ENCODE measurements around the gene CPZ. TPM values are rescaled to one million over a fixed set of nuclear protein-coding genes. Genes with fewer than 3 reads are reported as not detected.

CPZ gene
- total and polyA plus RNA-seq, 2 donors (not counting 1 experiment from before 2014, with no cell fraction given) = not detected

DNA sequence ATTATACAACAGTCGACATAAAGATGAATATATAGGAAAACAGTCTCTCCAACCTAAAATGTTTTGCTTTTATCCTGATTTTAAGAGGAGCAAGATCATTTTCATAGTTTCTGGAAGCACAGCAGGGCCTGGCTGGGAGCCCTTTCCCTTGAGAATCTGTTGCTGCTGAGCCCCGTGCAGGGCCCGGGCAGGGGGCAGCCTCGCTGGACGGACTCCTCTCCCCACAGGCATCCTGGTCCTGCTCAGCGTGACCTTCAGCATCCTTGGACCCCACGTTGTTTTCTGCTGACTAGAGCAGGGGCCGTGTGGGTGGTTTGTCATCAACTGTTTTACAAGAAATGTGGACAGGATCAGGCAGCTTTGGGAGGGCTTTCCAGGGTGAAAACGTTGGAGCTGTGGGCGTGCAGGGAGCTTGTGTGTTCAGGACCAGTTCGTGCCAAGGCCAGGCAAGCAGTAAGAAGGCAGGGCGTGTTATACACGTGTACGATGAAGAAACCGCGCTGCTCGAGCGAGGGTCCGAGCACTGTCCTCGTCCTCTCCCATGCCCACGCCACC is 25.0 kb downstream of the CPZ start:
- no peak for ATAC-seq (ENCODE audit: low read depth)
- H3K27me3 Mint-ChIP-seq = no peaks in the 10 kb centered on the region
- CTCF ChIA-PET = no interaction called here

DNA sequence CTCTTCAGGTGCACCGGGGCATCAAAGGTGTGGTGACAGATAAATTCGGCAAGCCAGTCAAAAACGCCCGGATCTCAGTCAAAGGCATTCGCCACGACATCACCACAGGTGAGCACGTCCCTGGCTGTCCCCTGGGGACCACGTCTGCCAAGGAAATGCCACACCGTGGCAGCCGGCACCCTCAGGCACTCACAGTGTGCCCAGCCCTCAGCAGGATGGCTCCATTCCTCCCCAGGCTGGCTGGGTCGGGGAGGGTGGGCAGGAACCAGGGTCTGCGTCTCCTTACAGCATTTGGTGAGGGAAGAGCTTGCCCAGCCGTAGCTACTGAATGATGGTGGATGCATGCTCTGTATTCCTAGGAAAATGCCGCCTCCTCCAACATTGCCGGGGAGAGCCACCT is 25.9 kb downstream of the CPZ start:
- Mint-ChIP-seq H3K9me3 (ENCODE audit: insufficient read depth) (no peaks in the 10 kb centered on the region), H3K4me1 (no peaks in the 10 kb centered on the region), H3K27me3 (no peaks in the 10 kb centered on the region), H3K4me3 (no peak overlapping the region), H3K27ac (no peak overlapping the region)
- Histone ChIP-seq H3K79me2 (ENCODE audit: control insufficient read depth, insufficient read depth, low read length) (no peaks in the 10 kb centered on the region), H3K9ac (ENCODE audit: low read length) (no peak overlapping the region), H3K4me3 (ENCODE audit: control extremely low read depth in 1 of 5, extremely low read depth in 1 of 5, insufficient read depth in 1 of 5, low read depth in 2 of 5, low read length in 4 of 5) (no peak overlapping the region), H3K27ac (ENCODE audit: low read length in 2 of 2) (no peak overlapping the region), H3K9me3 (ENCODE audit: control extremely low read depth in 1 of 3, control insufficient read depth in 2 of 3, insufficient read depth in 1 of 3, low read length in 2 of 3) (no peaks in the 10 kb centered on the region), H3K36me3 (replicated peaks in 1 of 2; ENCODE audit: control extremely low read depth in 1 of 2, control insufficient read depth in 1 of 2, extremely low read depth in 1 of 2, insufficient read depth in 2 of 2, low read length in 1 of 2) (no peaks in the 10 kb centered on the region), H3K4me2 (replicated peaks; ENCODE audit: low read depth, low read length, poor library complexity, severe bottlenecking) (no peak overlapping the region), H4K20me1 (ENCODE audit: control insufficient read depth, insufficient read depth, low read length, poor library complexity, severe bottlenecking) (no peaks in the 10 kb centered on the region), H3K27me3 (replicated peaks in 1 of 4; ENCODE audit: control extremely low read depth in 1 of 4, control insufficient read depth in 3 of 4, insufficient read depth in 4 of 4, low read length in 3 of 4) (no peaks in the 10 kb centered on the region), H2AFZ (ENCODE audit: insufficient read depth, low read depth, low read length, poor library complexity, severe bottlenecking) (no peak overlapping the region), H3K4me1 (ENCODE audit: control insufficient read depth in 2 of 2, insufficient read depth in 2 of 2, low read length in 2 of 2) (no peaks in the 10 kb centered on the region)
- POLR2A ChIA-PET = no interaction called here
- 85% methylated on average over 14 of the region's 15 CpGs for WGBS (ENCODE audit: insufficient coverage)
- TF ChIP-seq, protein P1, sequence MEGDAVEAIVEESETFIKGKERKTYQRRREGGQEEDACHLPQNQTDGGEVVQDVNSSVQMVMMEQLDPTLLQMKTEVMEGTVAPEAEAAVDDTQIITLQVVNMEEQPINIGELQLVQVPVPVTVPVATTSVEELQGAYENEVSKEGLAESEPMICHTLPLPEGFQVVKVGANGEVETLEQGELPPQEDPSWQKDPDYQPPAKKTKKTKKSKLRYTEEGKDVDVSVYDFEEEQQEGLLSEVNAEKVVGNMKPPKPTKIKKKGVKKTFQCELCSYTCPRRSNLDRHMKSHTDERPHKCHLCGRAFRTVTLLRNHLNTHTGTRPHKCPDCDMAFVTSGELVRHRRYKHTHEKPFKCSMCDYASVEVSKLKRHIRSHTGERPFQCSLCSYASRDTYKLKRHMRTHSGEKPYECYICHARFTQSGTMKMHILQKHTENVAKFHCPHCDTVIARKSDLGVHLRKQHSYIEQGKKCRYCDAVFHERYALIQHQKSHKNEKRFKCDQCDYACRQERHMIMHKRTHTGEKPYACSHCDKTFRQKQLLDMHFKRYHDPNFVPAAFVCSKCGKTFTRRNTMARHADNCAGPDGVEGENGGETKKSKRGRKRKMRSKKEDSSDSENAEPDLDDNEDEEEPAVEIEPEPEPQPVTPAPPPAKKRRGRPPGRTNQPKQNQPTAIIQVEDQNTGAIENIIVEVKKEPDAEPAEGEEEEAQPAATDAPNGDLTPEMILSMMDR (IDR thresholded peaks at IDR 0.05) = no peak
- TF ChIP-seq EZH2 (IDR thresholded peaks at IDR 0.05; ENCODE audit: borderline replicate concordance, insufficient read depth, low read depth, low read length, poor library complexity, severe bottlenecking) = no peak
- DNase-seq (no peak), ATAC-seq (ENCODE audit: low read depth) (no peak)
- CTCF ChIA-PET = no interaction called here
- intact Hi-C loops (cut with micrococcal nuclease) = no loop called here

More for the DNA sequence above, 25.0 kb downstream of the CPZ start:
- no peak for DNase-seq
- POLR2A ChIA-PET = no interaction called here
- no peak overlapping the region for H3K4me2 ChIP-seq (replicated peaks; ENCODE audit: low read depth, low read length, poor library complexity, severe bottlenecking)
- H3K9me3 ChIP-seq (ENCODE audit: control extremely low read depth in 1 of 3, control insufficient read depth in 2 of 3, insufficient read depth in 1 of 3, low read length in 2 of 3) = no peaks in the 10 kb centered on the region
- intact Hi-C loops (cut with micrococcal nuclease) = no loop called here
- no peak for TF ChIP-seq EZH2 (IDR thresholded peaks at IDR 0.05; ENCODE audit: borderline replicate concordance, insufficient read depth, low read depth, low read length, poor library complexity, severe bottlenecking)
- TF ChIP-seq, protein P1 (IDR thresholded peaks at IDR 0.05) = no peak
- no peaks in the 10 kb centered on the region for H3K9me3 Mint-ChIP-seq (ENCODE audit: insufficient read depth)
- H2AFZ ChIP-seq (ENCODE audit: insufficient read depth, low read depth, low read length, poor library complexity, severe bottlenecking) = no peak overlapping the region
- no peak overlapping the region for H3K9ac ChIP-seq (ENCODE audit: low read length)
- H3K27ac ChIP-seq (ENCODE audit: low read length in 2 of 2) = no peak overlapping the region
- H4K20me1 ChIP-seq (ENCODE audit: control insufficient read depth, insufficient read depth, low read length, poor library complexity, severe bottlenecking) = no peaks in the 10 kb centered on the region
- no peak overlapping the region for H3K4me3 ChIP-seq (ENCODE audit: control extremely low read depth in 1 of 5, extremely low read depth in 1 of 5, insufficient read depth in 1 of 5, low read depth in 2 of 5, low read length in 4 of 5)
- H3K4me1 ChIP-seq (ENCODE audit: control insufficient read depth in 2 of 2, insufficient read depth in 2 of 2, low read length in 2 of 2) = no peaks in the 10 kb centered on the region
- no peaks in the 10 kb centered on the region for H3K36me3 ChIP-seq (replicated peaks in 1 of 2; ENCODE audit: control extremely low read depth in 1 of 2, control insufficient read depth in 1 of 2, extremely low read depth in 1 of 2, insufficient read depth in 2 of 2, low read length in 1 of 2)
- no peaks in the 10 kb centered on the region for H3K27me3 ChIP-seq (replicated peaks in 1 of 4; ENCODE audit: control extremely low read depth in 1 of 4, control insufficient read depth in 3 of 4, insufficient read depth in 4 of 4, low read length in 3 of 4)
- H3K27ac Mint-ChIP-seq = no peak overlapping the region
- WGBS (ENCODE audit: insufficient coverage) = 78% methylated on average over 20 of the region's 21 CpGs
- H3K4me3 Mint-ChIP-seq = no peak overlapping the region
- no peaks in the 10 kb centered on the region for H3K79me2 ChIP-seq (ENCODE audit: control insufficient read depth, insufficient read depth, low read length)
- H3K4me1 Mint-ChIP-seq = no peaks in the 10 kb centered on the region
